HG03066 (cell line): Measurements from ENCODE around the gene PDE3A.
"Not testable (repeated sequence)": the region's sequence is repeated elsewhere in the genome, so short reads cannot be mapped to it uniquely, and the experiment has no call there.

Experiments used
- ATAC-seq: cut with Tn5 transposase; IDR thresholded peaks from one replicate; pipeline ENCODE4 v1.9.1; 2021; ENCODE audit warnings: low read depth; ENCODE audit not compliant: unreplicated experiment

Gene PDE3A

GRCh38 chr12:20372326-20373096 lies 4.2 kb downstream of the PDE3A start:
- no peak for ATAC-seq

GRCh38 chr12:20374795-20375194 lies 6.5 kb downstream of the PDE3A start:
- ATAC-seq: no peak

GRCh38 chr12:20375560-20375959 lies 7.2 kb downstream of the PDE3A start:
- ATAC-seq: no peak

DNA sequence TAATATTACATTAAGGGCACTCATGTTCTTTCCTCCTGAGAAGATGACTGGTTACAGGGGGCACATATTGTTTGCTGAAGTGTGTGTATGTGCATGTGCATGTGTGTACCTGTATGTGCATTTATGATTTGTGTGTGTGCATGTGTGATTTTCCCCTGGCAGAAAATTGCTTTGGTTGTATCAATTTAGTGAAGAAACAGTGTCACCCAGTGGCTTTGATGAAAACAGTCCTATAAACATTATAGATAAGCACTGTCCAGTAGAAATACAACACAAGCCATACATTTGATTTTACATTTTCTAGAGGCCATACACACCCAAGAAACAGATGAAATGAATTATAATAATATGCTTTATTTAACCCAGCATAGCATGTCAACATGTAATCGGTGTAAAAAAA lies 8.6 kb downstream of the PDE3A start:
- ATAC-seq: no peak

DNA sequence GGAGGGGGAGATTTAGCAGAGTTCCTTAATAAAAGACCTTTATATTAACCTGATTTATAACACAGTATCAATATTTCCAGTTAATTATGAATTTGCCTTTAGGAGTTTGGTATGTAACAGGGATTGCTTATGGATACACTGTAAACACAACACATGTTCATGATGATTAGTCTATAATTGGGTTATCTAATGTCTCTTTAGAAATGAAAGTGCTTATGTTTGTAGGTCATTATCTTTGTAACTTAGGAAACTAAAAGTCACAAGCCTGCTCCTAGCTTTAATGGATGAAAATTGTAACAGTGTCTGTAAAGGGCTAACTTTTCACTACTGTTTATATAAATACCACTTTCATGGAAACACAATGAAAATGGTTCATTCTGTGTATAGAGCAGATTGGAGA lies 9.4 kb downstream of the PDE3A start:
- ATAC-seq: no peak

DNA sequence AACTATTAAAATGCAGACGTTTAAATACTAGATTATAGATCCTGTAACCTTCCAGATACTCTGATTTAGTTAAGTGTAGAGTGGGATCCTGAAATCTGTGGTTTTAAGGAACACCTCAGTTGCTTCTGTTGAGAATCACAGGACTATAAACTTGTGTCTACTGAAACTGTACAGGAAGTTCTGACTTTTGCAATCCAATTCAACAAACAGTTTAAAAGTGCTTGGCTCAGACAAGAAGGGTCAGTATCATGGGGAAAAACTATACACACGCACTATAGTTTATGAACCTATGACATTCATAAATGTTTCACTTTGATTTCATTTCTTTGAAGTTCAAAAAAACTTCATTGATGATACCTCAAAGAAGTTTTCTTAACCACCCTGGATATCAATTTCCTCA lies 13.8 kb downstream of the PDE3A start:
- ATAC-seq: no peak

GRCh38 chr12:20383612-20384011 lies 15.3 kb downstream of the PDE3A start:
- ATAC-seq: no peak

DNA sequence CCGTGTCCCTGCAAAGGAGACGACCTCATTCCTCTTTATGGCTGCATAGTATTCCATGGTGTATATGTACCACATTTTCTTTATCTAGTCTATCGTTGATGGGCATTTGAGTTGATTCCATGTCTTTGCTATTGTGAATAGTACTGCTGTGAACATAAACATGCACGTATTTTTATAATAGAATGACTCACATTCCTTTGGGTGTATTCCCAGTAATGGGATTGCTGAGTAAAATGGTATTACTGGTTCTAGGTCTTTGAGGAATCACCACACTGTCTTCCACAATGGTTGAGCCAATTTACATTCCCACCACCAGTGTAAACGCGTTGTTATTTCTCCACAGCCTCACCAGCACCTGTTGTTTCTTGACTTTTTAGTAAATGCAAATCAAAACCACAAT lies 16.5 kb downstream of the PDE3A start:
- not testable (repeated sequence) for ATAC-seq

- ATAC-seq: no peak
These were observed 22.5 kb downstream of the PDE3A start for GRCh38 chr12:20390846-20391245.

- no peak for ATAC-seq
These were observed 24.0 kb downstream of the PDE3A start for GRCh38 chr12:20392339-20392738.

DNA sequence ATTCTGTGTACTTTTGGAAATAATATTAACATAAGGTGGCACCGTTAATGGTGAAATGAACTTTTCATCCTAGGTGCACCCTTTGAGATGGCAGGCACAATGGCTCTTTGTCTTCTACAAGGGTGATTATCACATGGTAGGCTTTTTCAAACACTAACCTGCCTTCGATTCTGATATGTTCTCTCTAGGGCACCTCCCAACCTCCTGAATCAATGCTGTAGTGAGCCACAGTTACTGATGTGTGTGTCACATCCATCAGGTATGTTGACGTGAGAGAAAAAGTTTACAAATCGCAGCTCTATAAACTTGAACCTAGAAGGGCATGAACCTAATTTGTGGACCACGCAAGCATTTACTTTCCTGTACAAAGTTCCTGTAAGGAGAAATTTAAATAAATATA lies 25.4 kb downstream of the PDE3A start:
- ATAC-seq: no peak

DNA sequence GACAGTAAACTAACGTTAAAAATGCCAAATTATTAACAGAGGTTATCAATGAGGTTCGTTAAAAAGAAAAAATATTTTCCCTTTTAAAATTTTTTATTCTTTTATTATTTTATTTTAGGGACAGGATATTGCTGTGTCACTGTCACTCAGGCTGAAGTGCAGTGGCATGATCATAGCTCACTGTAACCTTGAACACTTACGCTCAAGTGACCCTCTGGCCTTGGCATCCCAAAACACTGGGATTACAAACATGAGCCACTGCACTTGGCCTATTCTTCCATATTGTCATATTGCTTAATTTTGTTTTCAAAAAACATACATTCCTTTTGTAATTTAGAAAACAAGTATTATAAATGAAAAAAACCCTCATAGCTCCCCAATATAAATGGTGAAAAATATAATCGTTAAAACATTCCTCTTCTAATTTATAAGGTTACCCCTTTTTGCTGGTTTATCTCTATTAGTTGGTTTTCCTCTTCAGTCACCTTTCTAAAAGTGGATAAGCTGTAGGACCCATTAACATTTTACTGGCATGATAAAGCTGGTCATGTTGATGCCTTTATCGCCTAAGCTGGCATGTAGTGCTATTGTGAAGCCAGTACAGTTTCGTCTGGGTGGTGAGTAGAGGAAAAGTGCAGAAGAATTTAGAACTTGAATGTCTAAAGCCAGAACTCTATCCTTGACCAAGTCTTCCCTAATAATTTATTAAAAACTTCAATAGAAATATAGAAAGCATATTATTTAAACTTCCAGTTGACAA lies 27.6 kb downstream of the PDE3A start:
- ATAC-seq: no peak

DNA sequence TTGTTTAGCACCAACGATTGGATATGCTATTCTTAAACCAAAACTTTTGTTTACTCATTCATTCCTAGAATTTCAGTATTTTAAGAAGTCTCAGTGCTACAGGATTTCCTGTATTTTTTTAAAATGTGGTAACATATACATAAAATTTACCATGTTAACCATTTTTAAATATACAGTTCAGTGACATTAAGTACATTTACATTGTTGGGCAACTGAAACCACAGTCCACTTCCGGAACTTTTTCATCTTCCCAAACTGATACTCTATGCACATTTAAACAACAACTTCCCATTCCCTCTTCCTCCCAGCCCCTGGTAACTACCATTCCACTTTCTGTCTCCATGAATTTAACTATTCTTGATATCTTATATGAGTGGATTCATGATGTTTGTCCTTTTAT lies 30.3 kb downstream of the PDE3A start:
- ATAC-seq: no peak

DNA sequence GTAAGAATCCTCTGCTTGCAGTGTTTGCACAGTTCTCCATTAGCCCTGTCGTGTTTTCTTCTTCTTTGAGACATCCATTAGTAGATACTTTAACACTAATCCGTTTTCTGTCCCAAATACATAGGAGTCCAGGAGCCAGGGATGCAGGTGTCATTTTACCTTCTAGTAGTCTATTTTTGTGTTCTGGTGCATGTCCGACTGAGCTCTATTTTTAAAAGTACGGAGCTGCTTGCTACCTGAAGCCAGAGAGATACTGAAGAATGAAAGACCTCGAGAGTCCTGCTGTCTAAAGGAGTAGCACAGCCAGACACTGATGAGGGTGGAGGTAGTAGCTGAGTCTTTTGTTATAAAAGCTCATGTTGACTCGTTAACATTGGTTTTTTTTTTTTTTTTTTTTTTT lies 31.7 kb downstream of the PDE3A start:
- no peak for ATAC-seq

- no peak for ATAC-seq
These were observed 34.9 kb downstream of the PDE3A start for GRCh38 chr12:20403230-20403629.

- ATAC-seq: no peak
These were observed 36.4 kb downstream of the PDE3A start for GRCh38 chr12:20404576-20405346.

DNA sequence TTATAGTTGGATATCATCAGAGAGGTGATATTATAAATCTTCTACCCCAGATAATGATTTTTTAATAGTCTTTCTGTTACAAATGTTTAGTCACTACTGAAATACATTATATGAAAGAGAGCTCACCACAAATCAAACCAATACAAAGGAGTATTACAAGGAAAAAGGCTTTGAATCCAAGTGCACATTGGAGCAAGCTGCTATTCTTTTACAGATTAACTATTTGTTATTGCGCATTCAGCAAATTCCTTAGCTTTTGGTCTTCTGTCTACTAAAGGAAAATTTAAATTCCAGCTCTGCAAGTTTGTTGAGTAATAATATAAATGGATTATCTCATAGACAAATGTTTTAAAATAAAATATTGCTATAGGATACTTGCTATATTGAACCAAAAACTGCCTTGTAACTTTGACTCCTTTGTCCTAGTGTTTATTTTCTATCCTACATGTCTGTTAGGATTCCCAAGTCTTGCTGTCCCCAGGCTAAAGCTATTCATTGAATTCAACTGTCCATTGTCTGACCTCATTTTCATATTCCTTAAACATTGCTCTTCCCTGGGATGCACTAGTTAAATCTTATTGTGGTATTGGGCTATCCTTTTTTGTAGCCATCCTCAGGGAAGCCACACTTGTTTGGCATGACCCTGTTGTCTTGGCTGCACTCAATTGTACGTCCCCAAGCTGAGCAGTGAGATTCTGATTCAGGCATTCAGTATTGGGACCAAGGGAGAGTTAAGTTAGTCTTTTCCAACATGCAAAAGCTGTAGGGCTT lies 41.5 kb downstream of the PDE3A start:
- ATAC-seq: no peak

GRCh38 chr12:20410734-20411133 lies 42.4 kb downstream of the PDE3A start:
- ATAC-seq: no peak

DNA sequence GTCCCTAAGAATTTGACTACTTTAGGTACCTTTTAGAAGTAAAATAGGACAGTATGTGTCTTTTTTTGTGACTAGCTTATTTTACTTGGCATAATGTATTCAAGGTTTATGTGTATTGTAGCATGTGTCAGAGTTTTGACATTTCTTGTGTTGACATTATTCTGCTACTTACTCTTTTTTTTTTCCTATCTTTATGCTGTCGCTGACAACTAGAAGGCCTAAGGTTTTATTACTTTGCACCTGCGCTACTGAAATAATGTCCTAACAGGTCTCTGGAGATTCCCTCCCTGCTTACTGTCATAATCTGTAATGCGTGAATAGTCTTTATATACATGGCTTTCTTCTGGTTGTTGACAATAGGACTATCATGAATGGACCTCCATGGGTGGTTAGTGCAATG lies 43.0 kb downstream of the PDE3A start:
- no peak for ATAC-seq

GRCh38 chr12:20415028-20415427 lies 46.7 kb downstream of the PDE3A start:
- ATAC-seq: no peak

DNA sequence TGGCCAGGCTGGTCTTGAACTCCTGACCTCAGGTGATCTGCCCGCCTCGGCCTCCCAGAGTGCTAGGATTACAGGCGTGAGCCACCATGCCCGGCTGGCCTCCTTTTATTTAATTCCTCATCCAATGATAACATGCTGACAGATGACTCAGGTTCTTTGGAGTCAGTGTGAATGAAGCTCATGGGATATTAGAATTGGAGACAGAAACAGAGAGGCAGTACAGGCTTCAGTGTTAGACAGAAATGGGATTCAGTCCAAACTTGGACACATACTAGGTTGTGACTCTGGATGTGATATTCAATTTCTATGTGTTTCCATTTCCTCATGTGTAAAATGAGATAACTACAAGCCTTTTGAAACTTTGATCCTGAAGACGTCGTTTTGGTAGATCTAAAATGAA lies 47.3 kb downstream of the PDE3A start:
- no peak for ATAC-seq
